ENCODE results near the gene CACNA2D3. TPM values are rescaled to one million over a fixed set of nuclear protein-coding genes. Genes with fewer than 3 reads are reported as not detected.

Gene CACNA2D3
- total RNA-seq, 1 experiment from 2014 or later: 0.59 TPM

DNA sequence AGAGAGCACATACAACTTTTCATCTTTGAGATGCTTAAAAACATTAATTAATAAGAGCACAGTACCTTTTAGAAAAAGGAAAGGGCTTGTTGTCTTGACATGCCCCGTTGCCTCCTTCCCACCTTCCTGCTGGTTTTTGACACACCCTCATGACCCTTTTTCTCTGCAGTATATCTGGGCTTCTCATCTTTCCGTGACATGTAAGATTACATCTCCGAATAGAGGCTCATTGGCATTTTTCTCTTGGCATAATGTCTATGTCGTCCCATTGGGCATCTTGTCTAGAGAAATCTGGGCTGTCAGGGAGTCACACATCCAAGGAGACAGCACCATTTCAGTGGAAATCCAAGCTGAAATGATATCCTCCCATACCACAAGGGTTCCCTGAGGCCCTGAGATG, 741.4 kb downstream of the CACNA2D3 start:
- no peak overlapping the region for H3K27ac ChIP-seq
- POLR2A ChIA-PET (ENCODE audit: unreplicated experiment): interaction anchor here (0.5 to 0.6 kb wide), 2 partner anchors 623 to 855 kb away, joined by 4 to 9 read pairs; partner anchors contain the start of gene WNT5A

DNA sequence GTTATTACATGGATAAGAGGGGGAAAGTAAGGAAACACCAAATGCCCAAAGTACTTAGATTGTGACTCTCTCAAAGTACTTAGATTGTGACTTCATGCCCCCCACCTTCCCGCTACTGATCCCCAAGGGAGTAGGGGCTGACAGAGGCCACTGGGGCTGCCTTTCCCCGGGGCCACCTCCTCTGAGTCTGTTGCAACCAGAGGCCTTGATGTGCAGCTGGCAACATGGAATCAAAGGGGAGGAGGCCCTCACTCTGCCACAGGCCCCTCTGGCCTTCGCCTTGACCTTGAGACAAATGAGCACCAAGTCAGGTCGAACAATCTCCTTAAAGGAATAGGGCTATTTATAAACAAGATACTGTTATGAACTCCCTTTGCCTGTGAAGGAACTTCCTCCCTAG, 743.0 kb downstream of the CACNA2D3 start:
- Histone ChIP-seq H3K9me2 (ENCODE audit: insufficient read depth) (no peaks in the 10 kb centered on the region), H3K36me3 (ENCODE audit: low read depth) (no peaks in the 10 kb centered on the region), H3K79me2 (ENCODE audit: low read depth) (no peaks in the 10 kb centered on the region), H4K20me1 (ENCODE audit: insufficient read depth) (no peaks in the 10 kb centered on the region), H2AFZ (no peak overlapping the region), H3K27me3 (ENCODE audit: insufficient read depth, low read depth) (no peaks in the 10 kb centered on the region), H3K4me2 (no peak overlapping the region), H3K9me3 (ENCODE audit: insufficient read depth, low read depth) (no peaks in the 10 kb centered on the region; the same call in 1 of the 2 replicates), H3K4me3 (no peak overlapping the region), H3F3A (ENCODE audit: insufficient read depth, low read depth) (no peaks in the 10 kb centered on the region), H3K4me1 (replicated peaks; ENCODE audit: insufficient read depth) (no peaks in the 10 kb centered on the region), H3K27ac (no peak overlapping the region)
- CTCF ChIA-PET: no interaction called here
- intact Hi-C loops (cut with micrococcal nuclease; ENCODE audit: unreplicated experiment): no loop called here
- TF ChIP-seq EZH2 (IDR thresholded peaks at IDR 0.05; ENCODE audit: low read depth): no peak
- TF ChIP-seq, protein P1, sequence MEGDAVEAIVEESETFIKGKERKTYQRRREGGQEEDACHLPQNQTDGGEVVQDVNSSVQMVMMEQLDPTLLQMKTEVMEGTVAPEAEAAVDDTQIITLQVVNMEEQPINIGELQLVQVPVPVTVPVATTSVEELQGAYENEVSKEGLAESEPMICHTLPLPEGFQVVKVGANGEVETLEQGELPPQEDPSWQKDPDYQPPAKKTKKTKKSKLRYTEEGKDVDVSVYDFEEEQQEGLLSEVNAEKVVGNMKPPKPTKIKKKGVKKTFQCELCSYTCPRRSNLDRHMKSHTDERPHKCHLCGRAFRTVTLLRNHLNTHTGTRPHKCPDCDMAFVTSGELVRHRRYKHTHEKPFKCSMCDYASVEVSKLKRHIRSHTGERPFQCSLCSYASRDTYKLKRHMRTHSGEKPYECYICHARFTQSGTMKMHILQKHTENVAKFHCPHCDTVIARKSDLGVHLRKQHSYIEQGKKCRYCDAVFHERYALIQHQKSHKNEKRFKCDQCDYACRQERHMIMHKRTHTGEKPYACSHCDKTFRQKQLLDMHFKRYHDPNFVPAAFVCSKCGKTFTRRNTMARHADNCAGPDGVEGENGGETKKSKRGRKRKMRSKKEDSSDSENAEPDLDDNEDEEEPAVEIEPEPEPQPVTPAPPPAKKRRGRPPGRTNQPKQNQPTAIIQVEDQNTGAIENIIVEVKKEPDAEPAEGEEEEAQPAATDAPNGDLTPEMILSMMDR (conservative IDR thresholded peaks at IDR 0.05): no peak
- DNase-seq: no peak
- BruUV-seq (replicated peaks): no TSS peak
- POLR2A ChIA-PET (ENCODE audit: unreplicated experiment): no interaction called here

More for the DNA sequence above, 741.4 kb downstream of the CACNA2D3 start:
- DNase-seq: no peak
- Histone ChIP-seq H3K79me2 (ENCODE audit: low read depth) (no peaks in the 10 kb centered on the region), H3K4me1 (replicated peaks; ENCODE audit: insufficient read depth) (peaks cover 11% of the 10 kb centered on the region; the same call in 1 of the 2 replicates), H4K20me1 (ENCODE audit: insufficient read depth) (no peaks in the 10 kb centered on the region), H3K4me2 (no peak overlapping the region), H3K9me2 (ENCODE audit: insufficient read depth) (no peaks in the 10 kb centered on the region), H3K27me3 (ENCODE audit: insufficient read depth, low read depth) (no peaks in the 10 kb centered on the region), H3K36me3 (ENCODE audit: low read depth) (no peaks in the 10 kb centered on the region), H2AFZ (no peak overlapping the region), H3K4me3 (no peak overlapping the region), H3K9me3 (ENCODE audit: insufficient read depth, low read depth) (no peaks in the 10 kb centered on the region; the same call in 1 of the 2 replicates), H3F3A (ENCODE audit: insufficient read depth, low read depth) (no peaks in the 10 kb centered on the region)
- BruUV-seq (replicated peaks): no TSS peak
- intact Hi-C loops (cut with micrococcal nuclease; ENCODE audit: unreplicated experiment): no loop called here
- CTCF ChIA-PET: interaction anchor here (0.7 kb wide), 1 partner anchor 926 kb away, joined by 3 read pairs; no protein-coding TSS in a partner anchor
- no peak for TF ChIP-seq EZH2 (IDR thresholded peaks at IDR 0.05; ENCODE audit: low read depth)
- TF ChIP-seq, protein P1 (conservative IDR thresholded peaks at IDR 0.05): no peak

DNA sequence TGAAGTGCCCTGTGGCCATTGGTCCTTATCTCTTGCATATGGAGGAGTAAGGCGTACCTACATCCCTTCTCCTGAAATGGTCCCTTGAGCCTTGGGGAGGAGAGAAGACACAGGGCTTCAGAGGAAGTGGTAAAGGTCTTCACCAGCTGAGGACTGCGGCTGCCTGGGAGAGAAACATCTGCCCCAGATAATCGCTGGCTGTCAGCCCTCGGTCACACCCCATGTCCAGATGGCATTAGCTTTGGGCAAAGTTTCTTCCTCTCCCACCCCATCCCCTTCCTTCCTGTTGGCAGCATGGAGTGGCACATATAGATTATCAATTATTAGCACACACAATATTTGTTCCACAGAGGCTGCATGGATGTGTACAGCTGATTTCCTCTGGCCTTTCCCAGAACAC, 743.9 kb downstream of the CACNA2D3 start:
- H3K4me3 ChIP-seq: no peak overlapping the region
- no peaks in the 10 kb centered on the region; the same call in 1 of the 2 replicates for H3K4me1 ChIP-seq (replicated peaks; ENCODE audit: insufficient read depth)
- ChIA-PET POLR2A (ENCODE audit: unreplicated experiment) (no interaction called here), CTCF (no interaction called here)
- H3K79me2 ChIP-seq (ENCODE audit: low read depth): no peaks in the 10 kb centered on the region
- H3K9me2 ChIP-seq (ENCODE audit: insufficient read depth): no peaks in the 10 kb centered on the region
- H4K20me1 ChIP-seq (ENCODE audit: insufficient read depth): no peaks in the 10 kb centered on the region
- TF ChIP-seq, protein P1 (conservative IDR thresholded peaks at IDR 0.05): no peak
- no peak for TF ChIP-seq EZH2 (IDR thresholded peaks at IDR 0.05; ENCODE audit: low read depth)
- H3K9me3 ChIP-seq (ENCODE audit: insufficient read depth, low read depth): no peaks in the 10 kb centered on the region; the same call in 1 of the 2 replicates
- no peaks in the 10 kb centered on the region for H3F3A ChIP-seq (ENCODE audit: insufficient read depth, low read depth)
- DNase-seq: no peak
- no peak overlapping the region for H2AFZ ChIP-seq
- intact Hi-C loops (cut with micrococcal nuclease; ENCODE audit: unreplicated experiment): no loop called here
- no TSS peak for BruUV-seq (replicated peaks)
- no peak overlapping the region for H3K4me2 ChIP-seq
- no peaks in the 10 kb centered on the region for H3K36me3 ChIP-seq (ENCODE audit: low read depth)
- H3K27me3 ChIP-seq (ENCODE audit: insufficient read depth, low read depth): no peaks in the 10 kb centered on the region
- no peak overlapping the region for H3K27ac ChIP-seq

Data from PC-9 (cell line).